Right lobe of liver (tissue), 6 donors: Measurements from ENCODE around the gene NATD1. TPM values are rescaled to one million over a fixed set of nuclear protein-coding genes. Genes with fewer than 3 reads are reported as not detected.

Source experiments
- ATAC-seq, 4 donors: fragments of 200-7000 bp; cut with Tn5 transposase; one replicate each; pipeline ENCODE4 v1.9.1; 2020; ENCODE audit warnings: mild to moderate bottlenecking in 4 of 4, moderate library complexity in 4 of 4
- DNase-seq, 3 donors: peaks; one replicate each; pipeline ENCODE4 v3.0.0-alpha.2; 2020
- H3K27ac ChIP-seq, 3 donors: fragments of 200-600 bp; one replicate each; pipeline ENCODE4 v1.8.0; 2022
- H3K27me3 ChIP-seq, 2 donors: fragments of 200-600 bp; one replicate each; pipeline ENCODE4 v1.8.0; 2022
- H3K36me3 ChIP-seq, 4 donors: fragments of 200-600 bp; sonication (generic) in 1 of 4; one replicate each; pipeline versions ENCODE4 v1.5.1 to v1.8.0; 2017 to 2022; ENCODE audit warnings: control low read depth in 1 of 4
- H3K4me1 ChIP-seq, 4 donors: fragments of 200-600 bp; sonication (generic) in 1 of 4; one replicate each; pipeline versions ENCODE4 v1.5.1 to v1.8.0; 2017 to 2022; ENCODE audit warnings: control low read depth in 1 of 4
- H3K4me3 ChIP-seq, 3 donors: fragments of 200-600 bp; one replicate each; pipeline ENCODE4 v1.8.0; 2022
- H3K9me3 ChIP-seq, 4 donors: fragments of 200-600 bp; sonication (generic) in 1 of 4; one replicate each; pipeline versions ENCODE4 v1.5.1 to v1.8.0; 2017 to 2022; ENCODE audit warnings: control low read depth in 1 of 4
- CTCF ChIP-seq, 4 donors: fragments of 200-600 bp in 3 of 4; fragments of 450-650 bp in 1 of 4; IDR thresholded peaks; one replicate each; pipeline versions ENCODE4 v1.5.1 to v1.8.0; 2016 to 2022; ENCODE audit warnings: antibody characterized with exemption in 4 of 4, mild to moderate bottlenecking in 2 of 4
- POLR2A ChIP-seq: fragments of 450-650 bp; IDR thresholded peaks from one replicate; pipeline ENCODE4 v1.6.1; 2017; ENCODE audit warnings: antibody characterized with exemption, mild to moderate bottlenecking
- WGBS: methylation state at CpG from one replicate; pipeline ENCODE4 v1.1.6; 2018; ENCODE audit warnings: low coverage, low lambda C conversion rate; ENCODE audit not compliant: insufficient coverage; ENCODE audit errors: missing lambda C conversion rate; 5-methylcytosine and 5-hydroxymethylcytosine counted together
- intact Hi-C, 2 donors: fragments of 100-400 bp; cut with DNase I; formaldehyde crosslinking; loops; one replicate each; pipeline versions ENCODE4 v1.11.2 to v1.14.1; 2022
- total RNA-seq, 6 experiments: library from RNA; depleted of rRNA in 2 of 6; stranded (reverse); fragments of >200 nt in 2 of 6; fragmentation: NEBNext Ultra II Directional in 3 of 6; extraction: Animal tissue kit (Norgen Biotek cat#: 25700) in 3 of 6; gene quantifications; one replicate each; pipeline versions ENCODE4 v1.1.0 to v1.2.4, GENCODE V29; 2016 to 2023
- donor health status: DM: no; HTN: yes; CAD: no.
- donor health status: DM: no; HTN: no; CAD: no.
- donor health status: DM: no; HTN: no; CAD: no.
- donor health status: DM: no; HTN: yes; CAD: no.
- donor health status: DM: no; HTN: yes; CAD: no.

Gene NATD1
- total RNA-seq, 6 experiments from 2014 or later = 3.3 to 5.5 (median 4.7) TPM

- Histone ChIP-seq H3K9me3 (no peaks in the 10 kb centered on the region), H3K4me3 (no peak overlapping the region), H3K27me3 (no peaks in the 10 kb centered on the region), H3K4me1 (peaks cover 0 to 19% (median 5%) of the 10 kb centered on the region in 4 donors), H3K27ac (no peak overlapping the region), H3K36me3 (peaks cover 0 to 8% (median 0%) of the 10 kb centered on the region in 4 donors)
- peak in 1 of 3 donors; percentile 17 for DNase-seq
- intact Hi-C loops = no loop called here
- no peak for ATAC-seq
- TF ChIP-seq POLR2A = no peak
- no peak for TF ChIP-seq CTCF (IDR thresholded peaks at IDR 0.05)
- 66% methylated on average over 8 of the region's 10 CpGs for WGBS
Observed at GRCh38 chr17:21293831-21294210, 40.6 kb upstream of the NATD1 start.

- no peaks in the 10 kb centered on the region for H3K9me3 ChIP-seq
- 56% methylated on average over 11 of the region's 20 CpGs for WGBS
- H3K27ac ChIP-seq = no peak overlapping the region
- ATAC-seq = no peak
- TF ChIP-seq POLR2A (no peak), CTCF (IDR thresholded peaks at IDR 0.05) (no peak)
- no peak overlapping the region for H3K4me3 ChIP-seq
- DNase-seq = peak in 1 of 3 donors; percentile 18
- peaks cover 0 to 1% (median 0%) of the 10 kb centered on the region in 4 donors for H3K36me3 ChIP-seq
- no peaks in the 10 kb centered on the region for H3K27me3 ChIP-seq
- H3K4me1 ChIP-seq = peaks cover 0 to 26% (median 8%) of the 10 kb centered on the region in 4 donors
- intact Hi-C loops = no loop called here
Observed at GRCh38 chr17:21292867-21293830, 39.9 kb upstream of the NATD1 start.

- H3K27ac ChIP-seq = no peak overlapping the region
- H3K36me3 ChIP-seq = no peaks in the 10 kb centered on the region
- 49% methylated on average over 10 of the region's 12 CpGs for WGBS
- TF ChIP-seq CTCF (IDR thresholded peaks at IDR 0.05) = no peak
- TF ChIP-seq POLR2A = no peak
- intact Hi-C loops = no loop called here
- no peaks in the 10 kb centered on the region for H3K27me3 ChIP-seq
- no peaks in the 10 kb centered on the region for H3K9me3 ChIP-seq
- no peak for ATAC-seq
- peaks cover 0 to 36% (median 15%) of the 10 kb centered on the region in 4 donors for H3K4me1 ChIP-seq
- peak in 1 of 3 donors; percentile 20 for DNase-seq
- H3K4me3 ChIP-seq = no peak overlapping the region
Observed at GRCh38 chr17:21291862-21292261, 38.7 kb upstream of the NATD1 start.

- no peak for TF ChIP-seq CTCF (IDR thresholded peaks at IDR 0.05)
- no peak for TF ChIP-seq POLR2A
- Histone ChIP-seq H3K36me3 (no peaks in the 10 kb centered on the region), H3K27ac (no peak overlapping the region), H3K4me1 (peaks cover 0 to 42% (median 17%) of the 10 kb centered on the region in 4 donors), H3K27me3 (no peaks in the 10 kb centered on the region), H3K4me3 (no peak overlapping the region), H3K9me3 (no peaks in the 10 kb centered on the region)
- 41% methylated on average over 9 of the region's 10 CpGs for WGBS
- intact Hi-C loops = no loop called here
- DNase-seq = peak in 1 of 3 donors; percentile 30
- ATAC-seq = no peak
Observed at GRCh38 chr17:21291357-21291756, 38.1 kb upstream of the NATD1 start.
